ENCODE data around the gene ANKRD24.

DNA sequence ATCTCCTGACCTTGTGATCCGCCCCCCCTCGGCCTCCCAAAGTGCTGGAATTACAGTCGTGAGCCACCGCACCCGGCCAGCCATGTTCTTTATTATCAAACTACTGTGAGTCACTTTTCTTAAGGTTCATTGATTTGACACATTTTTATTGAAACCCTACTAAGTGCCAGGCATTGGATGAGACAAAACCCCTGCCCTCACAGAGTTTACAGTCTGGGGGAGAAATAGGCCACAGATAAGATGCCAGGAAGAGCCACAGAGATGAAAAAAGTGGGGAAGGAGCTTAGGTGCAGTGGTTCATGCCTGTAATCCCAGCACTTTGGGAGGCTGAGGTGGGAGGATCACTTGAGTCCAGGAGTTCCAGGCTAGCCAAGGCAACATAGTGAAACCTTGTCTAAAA lies 44.0 kb upstream of the ANKRD24 start:
- no peak for TF ChIP-seq ARNTL (CRISPR knock-in tag; IDR thresholded peaks at IDR 0.05; ENCODE audit: borderline replicate concordance, low read depth)
- no peak for TF ChIP-seq ZFP3 (CRISPR knock-in tag; IDR thresholded peaks at IDR 0.05)
- TF ChIP-seq SNAI2 (CRISPR knock-in tag; IDR thresholded peaks at IDR 0.05), result no peak
- TF ChIP-seq TCF4 (CRISPR knock-in tag; IDR thresholded peaks at IDR 0.05; ENCODE audit: borderline replicate concordance), result no peak
- TF ChIP-seq TSHZ2 (CRISPR knock-in tag; IDR thresholded peaks at IDR 0.05), result no peak

All from SK-N-SH treated with all-trans-retinoic acid at 6 μM for 48 hours (cell line).